HepG2 (cell line): ENCODE data around the gene TMEM62. TPM values are rescaled to one million over a fixed set of nuclear protein-coding genes. Genes with fewer than 3 reads are reported as not detected.
A peak's percentile ranks its signal among the peaks of the same experiment; 100 is the strongest.

Experiments used
- ATAC-seq: fragments of 200-7000 bp; cut with Tn5 transposase; 3 replicates; pipeline ENCODE4 v1.9.1; 2020; ENCODE audit warnings: mild to moderate bottlenecking, moderate library complexity
- BruUV-seq: library from RNA; stranded (reverse); fragments of 400-500 nt; replicated peaks from 2 replicates; lab custom pipeline; 2021; lab: Mats Ljungman, UMichigan
- CTCF ChIA-PET: fragments of 300-600 bp; formaldehyde crosslinking; extraction: SDS; loops from one replicate; lab custom pipeline; 2021; ENCODE audit warnings: low total read pairs, inconsistent platforms, low intra/inter-chr PET ratio; lab: Yijun Ruan, JAX
- POLR2A ChIA-PET: fragments of 350-600 bp; sonication (Branson Sonifier 250); formaldehyde crosslinking; loops from one replicate; lab custom pipeline; 2020; ENCODE audit warnings: antibody characterized with exemption, inconsistent platforms; lab: Yijun Ruan, JAX
- DNase-seq: peaks from one replicate; pipeline ENCODE4 v3.0.0-alpha.2; 2015; ENCODE audit warnings: low spot score
- FAIRE-seq: peaks from 3 replicates; lab custom pipeline; 2011; peaks lifted over from hg19 to GRCh38; lab: Jason Lieb, UNC
- H2AFZ ChIP-seq: one replicate; pipeline ENCODE4 v1.6.1; 2011; ENCODE audit warnings: low read length, inconsistent platforms
- H3K27ac ChIP-seq: fragments of 300-600 bp; 3 replicates; pipeline ENCODE4 v1.8.0; 2011; ENCODE audit warnings: mixed run types, mild to moderate bottlenecking, mixed read lengths, low read length, inconsistent platforms; ENCODE audit not compliant: insufficient read depth; ENCODE audit errors: extremely low read length
- H3K27me3 ChIP-seq, 2 experiments: fragments of 200-600 bp in 1 of 2; 2 replicates in 1 of 2; 3 replicates in 1 of 2; pipeline versions ENCODE4 v1.6.0 to v1.8.0; 2011; ENCODE audit warnings: low read length in 2 of 2, mild to moderate bottlenecking in 2 of 2, moderate library complexity in 2 of 2, inconsistent platforms in 1 of 2; ENCODE audit not compliant: insufficient read depth in 2 of 2, control insufficient read depth in 1 of 2
- H3K36me3 ChIP-seq, 2 experiments: fragments of 200-600 bp in 1 of 2; replicated peaks in 1 of 2; 2 replicates in 1 of 2; 3 replicates in 1 of 2; pipeline versions ENCODE4 v1.5.1 to v1.8.0; 2011; ENCODE audit warnings: low read length in 2 of 2, inconsistent platforms in 1 of 2; ENCODE audit not compliant: insufficient read depth in 2 of 2, control insufficient read depth in 1 of 2
- H3K4me1 ChIP-seq: 2 replicates; pipeline ENCODE4 v1.5.1; 2012; ENCODE audit warnings: low read length, inconsistent platforms; ENCODE audit not compliant: insufficient read depth
- H3K4me2 ChIP-seq: 2 replicates; pipeline ENCODE4 v1.6.0; 2011; ENCODE audit warnings: low read depth, low read length, inconsistent platforms
- H3K4me3 ChIP-seq, 3 experiments: fragments of 200-600 bp in 1 of 3; sonication (generic), shearing (Covaris generic) in 1 of 3; replicated peaks in 1 of 3; 2 replicates each; pipeline ENCODE4 v1.5.1; 2011 to 2016; ENCODE audit warnings: low read length in 3 of 3, inconsistent platforms in 2 of 3, low read depth in 2 of 3, mild to moderate bottlenecking in 2 of 3, control low read depth in 1 of 3, mixed read lengths in 1 of 3; ENCODE audit not compliant: insufficient read depth in 1 of 3
- H3K79me2 ChIP-seq: one replicate; pipeline ENCODE4 v1.6.1; 2011; ENCODE audit warnings: low read length, inconsistent platforms; ENCODE audit not compliant: insufficient read depth
- H3K9ac ChIP-seq: 2 replicates; pipeline ENCODE4 v1.6.0; 2011; ENCODE audit warnings: mild to moderate bottlenecking, low read depth, low read length, inconsistent platforms; ENCODE audit not compliant: insufficient read depth
- H3K9me3 ChIP-seq: 2 replicates; pipeline ENCODE4 v1.5.1; 2012; ENCODE audit warnings: mild to moderate bottlenecking, low read length
- H4K20me1 ChIP-seq: 2 replicates; pipeline ENCODE4 v1.6.0; 2011; ENCODE audit warnings: inconsistent platforms, mild to moderate bottlenecking, low read length, moderate library complexity; ENCODE audit not compliant: insufficient read depth
- BATF2 ChIP-seq: sonication (generic); formaldehyde crosslinking; IDR thresholded peaks from 2 replicates; pipeline ENCODE4 v1.8.0; 2022; ENCODE audit warnings: mild to moderate bottlenecking, missing genetic modification reagents, moderate library complexity
- HMG20A ChIP-seq: IDR thresholded peaks from 2 replicates; pipeline ENCODE4 v1.6.1; 2016; ENCODE audit warnings: borderline replicate concordance
- IKZF1 ChIP-seq: fragments of 450-650 bp; IDR thresholded peaks from 2 replicates; pipeline ENCODE4 v1.7.1; 2016
- NR2F6 ChIP-seq, 2 experiments: IDR thresholded peaks; 2 replicates each; pipeline ENCODE4 v1.6.1; 2016; ENCODE audit warnings: antibody characterized with exemption in 1 of 2, mild to moderate bottlenecking in 1 of 2
- RARA ChIP-seq: IDR thresholded peaks from 2 replicates; pipeline ENCODE4 v1.6.1; 2016; ENCODE audit warnings: missing genetic modification reagents, missing compliant biosample characterization
- SRF ChIP-seq: IDR thresholded peaks from 2 replicates; pipeline ENCODE4 v1.6.1; 2011; ENCODE audit warnings: mild to moderate bottlenecking, low read depth, low read length, moderate library complexity
- SYNCRIP ChIP-seq: fragments of 200-400 bp; formaldehyde crosslinking; IDR thresholded peaks from 2 replicates; pipeline ENCODE4 v1.6.1; 2018; ENCODE audit warnings: mild to moderate bottlenecking, low read depth, low read length; ENCODE audit not compliant: insufficient read depth
- WGBS: methylation state at CpG from one replicate; pipeline ENCODE4 v1.1.6; 2017; ENCODE audit warnings: low lambda C conversion rate; 5-methylcytosine and 5-hydroxymethylcytosine counted together
- in situ Hi-C: cut with HindIII; loops from 2 replicates; pipeline ENCODE4 v1.10.0; 2017; ENCODE audit warnings: low pct_unique_long_range_greater_than_20kb; ENCODE audit not compliant: extremely low pct_ligation_motif_present
- intact Hi-C: fragments of 100-400 bp; cut with micrococcal nuclease; formaldehyde crosslinking; loops from one replicate; pipeline ENCODE4 v1.10.0; 2022; ENCODE audit not compliant: unreplicated experiment
- polyA plus RNA-seq, 8 experiments: library from polyadenylated mRNA; depleted of rRNA in 3 of 8; stranded (reverse) in 7 of 8; unstranded in 1 of 8; fragments of >200 nt; fragmentation: Illumina TruSeq in 4 of 8; extraction: Trizol in 4 of 8; gene quantifications; 2 replicates each; pipeline versions ENCODE4 v1.2.1 to v1.2.3, GENCODE V29; 2011 to 2016; ENCODE audit warnings: low read depth in 4 of 8, missing spikeins in 1 of 8, mixed read lengths in 1 of 8; ENCODE audit not compliant: insufficient read depth in 1 of 8
- total RNA-seq, 5 experiments: library from RNA; depleted of rRNA; stranded (reverse); fragments of >200 nt; fragmentation: Illumina TruSeq; extraction: Trizol; gene quantifications; 2 replicates each; pipeline ENCODE4 v1.2.3, GENCODE V29; 2016; ENCODE audit warnings: low read depth in 1 of 5

The TMEM62 gene
- total and polyA plus RNA-seq, 2 of the 13 experiments (the other 11 are each of a cell fraction or from before 2014, with no cell fraction given): 14.2 to 20.9 TPM

GRCh38 chr15:43220991-43221403, 87.6 kb downstream of the TMEM62 start, which contains the start of gene EPB42:
EPB42 (minus strand) TSS chr15:43221018; CDS start chr15:43220825, 193 bp downstream.
- H3K4me1 ChIP-seq: 0 out of 2 replicates have a peak, but pooled peaks cover 11% of the 10 kb centered on the region
- no peaks in the 10 kb centered on the region for H3K79me2 ChIP-seq
- ChIA-PET POLR2A (no interaction called here), CTCF (no interaction called here)
- intact Hi-C loops (loop anchor here (5.0 kb wide), 1 partner anchor 46 kb away; the partner anchor contains the start of gene TGM5), in situ Hi-C loops (loop anchor here (25.0 kb wide), 1 partner anchor 509 kb away; no protein-coding TSS in a partner anchor)
- TF ChIP-seq SRF (no peak), SYNCRIP (no peak), IKZF1 (no peak)
- DNase-seq (no peak), FAIRE-seq (no peak), ATAC-seq (no peak)
- H4K20me1 ChIP-seq: no peaks in the 10 kb centered on the region
- no peak within 1 kb of the TSS for H2AFZ ChIP-seq
- no peak within 1 kb of the TSS for H3K9ac ChIP-seq
- no peak within 1 kb of the TSS for H3K4me2 ChIP-seq
- whole genome bisulfite sequencing: 19% methylated on average over 3 of the region's 3 CpGs
- peaks cover 0 to 6% of the 10 kb centered on the region in 2 experiments; a peak in 2 of 5 replicates for H3K27me3 ChIP-seq
- no peak within 1 kb of the TSS for H3K27ac ChIP-seq
- no TSS peak for BruUV-seq
- no peak within 1 kb of the TSS for H3K4me3 ChIP-seq
- no peaks in the 10 kb centered on the region for H3K36me3 ChIP-seq
- H3K9me3 ChIP-seq: no peaks in the 10 kb centered on the region

DNA sequence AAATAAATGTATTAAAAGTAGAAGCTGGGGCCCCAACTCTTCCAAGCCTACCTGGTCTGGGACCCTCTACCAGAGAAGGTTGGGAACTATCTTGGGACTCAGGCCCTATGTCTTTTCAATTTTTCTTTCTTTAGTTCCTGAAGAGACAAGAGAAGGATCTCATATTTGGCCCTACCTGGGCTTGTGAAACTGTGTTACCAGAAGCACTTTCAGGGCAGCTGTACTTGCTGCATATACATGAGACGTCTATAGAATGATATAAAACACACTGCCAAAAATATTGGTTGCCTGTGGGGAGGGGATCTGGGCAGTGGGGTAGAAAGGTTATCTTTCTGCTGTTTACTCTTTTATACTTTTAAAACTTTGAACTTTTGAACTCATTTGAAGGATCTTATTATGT, 88.0 kb downstream of the TMEM62 start:
- Histone ChIP-seq H4K20me1 (no peaks in the 10 kb centered on the region), H3K4me2 (no peak overlapping the region), H3K9ac (no peak overlapping the region), H2AFZ (no peak overlapping the region), H3K4me3 (no peak overlapping the region), H3K27ac (no peak overlapping the region), H3K4me1 (0 out of 2 replicates have a peak, but pooled peaks cover 11% of the 10 kb centered on the region), H3K36me3 (no peaks in the 10 kb centered on the region), H3K79me2 (no peaks in the 10 kb centered on the region), H3K9me3 (no peaks in the 10 kb centered on the region), H3K27me3 (peaks cover 0 to 4% of the 10 kb centered on the region in 2 experiments; a peak in 2 of 5 replicates)
- intact Hi-C loops: loop anchor here (5.0 kb wide), 1 partner anchor 46 kb away; the partner anchor contains the start of gene TGM5
- TF ChIP-seq RARA (peak; percentile 47), HMG20A (no peak), NR2F6 (IDR thresholded peaks at IDR 0.05) (0 out of 2 replicates have a peak, but pooled peaks have one; percentile 18), NR2F6 (CRISPR knock-in tag; IDR thresholded peaks at IDR 0.05) (no peak), BATF2 (CRISPR knock-in tag) (no peak)
- 0% methylated on average over 1 of the region's 1 CpG for WGBS
- in situ Hi-C loops: loop anchor here (25.0 kb wide), 1 partner anchor 509 kb away; no protein-coding TSS in a partner anchor
- FAIRE-seq (no peak), DNase-seq (no peak), ATAC-seq (no peak)
- no TSS peak for BruUV-seq
- ChIA-PET CTCF (no interaction called here), POLR2A (no interaction called here)
